ENCODE data around the gene LRRTM4.

DNA sequence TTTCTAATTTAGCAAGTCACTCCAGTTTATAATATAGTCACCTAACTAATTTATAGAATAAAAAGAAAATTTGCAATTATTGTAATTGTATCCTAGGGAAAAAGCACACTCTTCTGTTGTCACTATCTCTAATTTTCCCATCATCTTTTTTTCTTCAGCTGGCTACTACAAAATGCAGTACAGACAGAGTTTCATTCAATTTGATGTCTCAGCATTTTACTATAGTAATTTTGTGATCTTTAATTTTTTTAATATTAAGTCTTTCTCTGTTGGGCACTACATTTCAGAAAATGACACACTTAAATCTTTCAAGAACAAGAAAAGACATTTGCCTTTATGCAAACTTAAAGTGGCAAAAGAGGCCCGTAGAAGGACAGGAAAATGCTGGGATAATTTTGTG, 118.0 kb downstream of the LRRTM4 start:
- TF ChIP-seq NR3C1 (CRISPR knock-in tag; conservative IDR thresholded peaks at IDR 0.05; ENCODE audit: low read depth) (no peak), GRHL2 (CRISPR knock-in tag; IDR thresholded peaks at IDR 0.05; ENCODE audit: insufficient replicate concordance, severe bottlenecking) (no peak)
- TF ChIP-seq, protein P1, sequence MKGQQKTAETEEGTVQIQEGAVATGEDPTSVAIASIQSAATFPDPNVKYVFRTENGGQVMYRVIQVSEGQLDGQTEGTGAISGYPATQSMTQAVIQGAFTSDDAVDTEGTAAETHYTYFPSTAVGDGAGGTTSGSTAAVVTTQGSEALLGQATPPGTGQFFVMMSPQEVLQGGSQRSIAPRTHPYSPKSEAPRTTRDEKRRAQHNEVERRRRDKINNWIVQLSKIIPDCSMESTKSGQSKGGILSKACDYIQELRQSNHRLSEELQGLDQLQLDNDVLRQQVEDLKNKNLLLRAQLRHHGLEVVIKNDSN (CRISPR knock-in tag; IDR thresholded peaks at IDR 0.05) = no peak
- TF ChIP-seq, protein P2, sequence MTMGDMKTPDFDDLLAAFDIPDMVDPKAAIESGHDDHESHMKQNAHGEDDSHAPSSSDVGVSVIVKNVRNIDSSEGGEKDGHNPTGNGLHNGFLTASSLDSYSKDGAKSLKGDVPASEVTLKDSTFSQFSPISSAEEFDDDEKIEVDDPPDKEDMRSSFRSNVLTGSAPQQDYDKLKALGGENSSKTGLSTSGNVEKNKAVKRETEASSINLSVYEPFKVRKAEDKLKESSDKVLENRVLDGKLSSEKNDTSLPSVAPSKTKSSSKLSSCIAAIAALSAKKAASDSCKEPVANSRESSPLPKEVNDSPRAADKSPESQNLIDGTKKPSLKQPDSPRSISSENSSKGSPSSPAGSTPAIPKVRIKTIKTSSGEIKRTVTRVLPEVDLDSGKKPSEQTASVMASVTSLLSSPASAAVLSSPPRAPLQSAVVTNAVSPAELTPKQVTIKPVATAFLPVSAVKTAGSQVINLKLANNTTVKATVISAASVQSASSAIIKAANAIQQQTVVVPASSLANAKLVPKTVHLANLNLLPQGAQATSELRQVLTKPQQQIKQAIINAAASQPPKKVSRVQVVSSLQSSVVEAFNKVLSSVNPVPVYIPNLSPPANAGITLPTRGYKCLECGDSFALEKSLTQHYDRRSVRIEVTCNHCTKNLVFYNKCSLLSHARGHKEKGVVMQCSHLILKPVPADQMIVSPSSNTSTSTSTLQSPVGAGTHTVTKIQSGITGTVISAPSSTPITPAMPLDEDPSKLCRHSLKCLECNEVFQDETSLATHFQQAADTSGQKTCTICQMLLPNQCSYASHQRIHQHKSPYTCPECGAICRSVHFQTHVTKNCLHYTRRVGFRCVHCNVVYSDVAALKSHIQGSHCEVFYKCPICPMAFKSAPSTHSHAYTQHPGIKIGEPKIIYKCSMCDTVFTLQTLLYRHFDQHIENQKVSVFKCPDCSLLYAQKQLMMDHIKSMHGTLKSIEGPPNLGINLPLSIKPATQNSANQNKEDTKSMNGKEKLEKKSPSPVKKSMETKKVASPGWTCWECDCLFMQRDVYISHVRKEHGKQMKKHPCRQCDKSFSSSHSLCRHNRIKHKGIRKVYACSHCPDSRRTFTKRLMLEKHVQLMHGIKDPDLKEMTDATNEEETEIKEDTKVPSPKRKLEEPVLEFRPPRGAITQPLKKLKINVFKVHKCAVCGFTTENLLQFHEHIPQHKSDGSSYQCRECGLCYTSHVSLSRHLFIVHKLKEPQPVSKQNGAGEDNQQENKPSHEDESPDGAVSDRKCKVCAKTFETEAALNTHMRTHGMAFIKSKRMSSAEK (CRISPR knock-in tag; IDR thresholded peaks at IDR 0.05; ENCODE audit: borderline replicate concordance) = no peak

All from WTC11 (cell line).